ENCODE measurements around the gene ZNF763. TPM values are rescaled to one million over a fixed set of nuclear protein-coding genes. Genes with fewer than 3 reads are reported as not detected.

ZNF763 gene
- total RNA-seq, 1 donor from 2014 or later, result not detected

DNA sequence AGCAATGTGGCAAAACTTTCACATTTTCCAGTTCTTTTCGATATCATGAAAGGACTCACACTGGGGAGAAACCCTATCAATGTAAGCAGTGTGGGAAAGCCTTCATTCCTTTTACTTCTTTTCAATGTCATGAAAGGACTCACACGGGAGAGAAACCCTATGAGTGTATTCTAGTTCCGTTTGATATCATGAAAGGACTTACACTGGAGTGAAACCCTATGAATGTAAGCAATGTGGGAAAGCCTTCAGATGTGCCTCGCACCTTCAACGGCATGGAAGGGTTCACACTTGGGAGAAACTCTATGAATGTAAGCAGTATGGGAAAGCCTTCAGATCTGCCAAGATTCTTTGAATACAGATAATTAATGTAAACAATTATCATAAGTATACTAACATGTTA lies 14.5 kb upstream of the ZNF763 start:
- no peak for DNase-seq (ENCODE audit: low read depth)
- peaks cover 66% of the 10 kb centered on the region for H3K9me3 ChIP-seq (ENCODE audit: insufficient read depth, low read depth, low read length)
- H3K79me2 ChIP-seq (ENCODE audit: insufficient read depth, low read length), result peaks cover 5% of the 10 kb centered on the region
- H3K36me3 ChIP-seq (ENCODE audit: insufficient read depth, low read length), result peaks cover 17% of the 10 kb centered on the region
- no peak for FAIRE-seq
- H3K27me3 ChIP-seq (ENCODE audit: insufficient read depth, low read length), result no peaks in the 10 kb centered on the region
- TF ChIP-seq CTCF (IDR thresholded peaks at IDR 0.05; ENCODE audit: insufficient read depth, low read depth, low read length), result no peak
- TF ChIP-seq EZH2 (IDR thresholded peaks at IDR 0.05; ENCODE audit: insufficient read depth, low read length), result no peak
- H3K4me3 ChIP-seq (ENCODE audit: insufficient read depth, low read depth, low read length), result peak overlapping the region; percentile 9
- H3K4me1 ChIP-seq (ENCODE audit: insufficient read depth, low read length), result no peaks in the 10 kb centered on the region
- no peak overlapping the region for H3K4me2 ChIP-seq (ENCODE audit: low read length)
- Mint-ChIP-seq H3K27ac (ENCODE audit: unreplicated experiment) (no peak overlapping the region), H3K4me3 (ENCODE audit: unreplicated experiment) (no peak overlapping the region), H3K9me3 (ENCODE audit: unreplicated experiment) (peaks cover 36% of the 10 kb centered on the region), H3K4me1 (ENCODE audit: low read depth, unreplicated experiment) (no peaks in the 10 kb centered on the region), H3K27me3 (ENCODE audit: low read depth, unreplicated experiment) (no peaks in the 10 kb centered on the region), H3K36me3 (ENCODE audit: low read depth, unreplicated experiment) (no peaks in the 10 kb centered on the region)
- H4K20me1 ChIP-seq (ENCODE audit: insufficient read depth, low read length), result no peaks in the 10 kb centered on the region
- no peak overlapping the region for H3K27ac ChIP-seq (ENCODE audit: low read depth, low read length)
- no peak overlapping the region for H3K9ac ChIP-seq (ENCODE audit: low read length)
- no peak overlapping the region for H2AFZ ChIP-seq (ENCODE audit: low read depth, low read length)

DNA sequence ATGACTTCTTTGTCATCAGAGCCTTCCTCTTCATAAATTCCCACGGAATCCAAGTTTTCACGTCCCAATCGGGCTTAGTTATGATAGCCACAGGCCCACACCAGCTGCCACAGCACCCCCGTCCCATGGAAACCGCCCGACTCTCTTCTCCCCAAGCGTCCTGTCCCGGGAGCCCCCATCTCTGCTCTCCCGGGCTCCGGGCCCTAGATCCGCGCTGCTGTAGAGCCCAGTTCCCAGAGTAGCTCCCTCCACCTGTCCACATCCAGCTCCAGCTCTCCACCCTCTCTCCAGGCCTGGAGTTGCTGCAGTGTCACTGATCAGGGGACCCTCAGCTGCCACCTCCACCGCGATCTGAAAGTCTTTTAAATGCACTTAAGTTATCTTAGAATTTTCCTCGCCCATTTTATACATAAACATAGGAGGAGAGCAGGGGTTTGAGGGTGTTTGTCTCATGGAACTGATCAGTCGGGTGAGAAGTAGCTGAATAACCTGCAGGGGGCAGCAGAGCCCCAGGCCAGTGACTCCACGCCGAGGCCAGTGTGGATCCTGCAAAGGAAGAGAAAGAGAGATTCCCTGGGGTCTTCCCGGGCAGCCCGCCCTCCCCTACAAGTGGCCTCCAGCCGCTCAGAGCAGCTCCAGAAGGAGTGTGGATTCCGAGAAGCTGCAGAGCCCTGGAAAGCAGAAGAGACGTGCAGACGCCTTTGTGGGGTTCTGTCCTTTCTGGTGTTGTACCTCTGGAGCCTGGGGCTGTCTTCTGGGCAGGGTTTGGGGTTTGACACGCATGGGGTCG lies 1.1 kb upstream of the ZNF763 start:
- Histone ChIP-seq H3K4me1 (ENCODE audit: insufficient read depth, low read length) (no peaks in the 10 kb centered on the region), H3K36me3 (ENCODE audit: insufficient read depth, low read length) (no peaks in the 10 kb centered on the region), H4K20me1 (ENCODE audit: insufficient read depth, low read length) (no peaks in the 10 kb centered on the region), H3K9me3 (ENCODE audit: insufficient read depth, low read depth, low read length) (no peaks in the 10 kb centered on the region), H3K27ac (ENCODE audit: low read depth, low read length) (no peak overlapping the region), H2AFZ (ENCODE audit: low read depth, low read length) (peak overlapping the region; percentile 89), H3K27me3 (ENCODE audit: insufficient read depth, low read length) (no peaks in the 10 kb centered on the region), H3K4me2 (ENCODE audit: low read length) (no peak overlapping the region), H3K9ac (ENCODE audit: low read length) (no peak overlapping the region), H3K79me2 (ENCODE audit: insufficient read depth, low read length) (no peaks in the 10 kb centered on the region), H3K4me3 (ENCODE audit: insufficient read depth, low read depth, low read length) (no peak overlapping the region)
- H3K27me3 Mint-ChIP-seq (ENCODE audit: low read depth, unreplicated experiment), result no peaks in the 10 kb centered on the region
- TF ChIP-seq EZH2 (IDR thresholded peaks at IDR 0.05; ENCODE audit: insufficient read depth, low read length) (no peak), CTCF (IDR thresholded peaks at IDR 0.05; ENCODE audit: insufficient read depth, low read depth, low read length) (peak; percentile 27)
- no peak for FAIRE-seq
- H3K4me1 Mint-ChIP-seq (ENCODE audit: low read depth, unreplicated experiment), result no peaks in the 10 kb centered on the region
- DNase-seq (ENCODE audit: low read depth), result no peak
- peaks cover 22% of the 10 kb centered on the region for H3K9me3 Mint-ChIP-seq (ENCODE audit: unreplicated experiment)
- no peak overlapping the region for H3K4me3 Mint-ChIP-seq (ENCODE audit: unreplicated experiment)
- H3K27ac Mint-ChIP-seq (ENCODE audit: unreplicated experiment), result no peak overlapping the region
- no peaks in the 10 kb centered on the region for H3K36me3 Mint-ChIP-seq (ENCODE audit: low read depth, unreplicated experiment)

DNA sequence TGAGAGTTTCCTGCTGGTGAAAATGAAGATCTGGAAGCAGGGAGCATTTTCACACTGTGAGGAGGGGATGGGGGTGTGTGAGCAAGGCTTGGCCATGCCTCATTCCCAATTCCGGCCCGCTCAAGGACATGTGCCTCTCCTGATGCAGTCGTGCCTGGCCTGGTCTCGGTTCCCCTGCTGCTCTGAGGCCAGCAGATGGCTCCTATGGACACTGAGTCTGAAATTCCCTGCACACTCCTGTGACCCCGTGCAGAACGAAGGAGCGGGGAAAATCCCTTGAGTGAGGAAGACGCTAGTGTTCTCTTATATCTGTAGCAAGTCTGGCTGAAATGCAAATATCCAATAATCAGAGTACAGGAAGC lies 363 bp upstream of the ZNF763 start:
- H3K9me3 Mint-ChIP-seq (ENCODE audit: unreplicated experiment), result peaks cover 22% of the 10 kb centered on the region
- H3K27me3 Mint-ChIP-seq (ENCODE audit: low read depth, unreplicated experiment), result no peaks in the 10 kb centered on the region
- Histone ChIP-seq H3K4me3 (ENCODE audit: insufficient read depth, low read depth, low read length) (peak overlapping the region; percentile 63), H3K9ac (ENCODE audit: low read length) (no peak overlapping the region), H3K79me2 (ENCODE audit: insufficient read depth, low read length) (no peaks in the 10 kb centered on the region), H3K36me3 (ENCODE audit: insufficient read depth, low read length) (no peaks in the 10 kb centered on the region), H3K4me1 (ENCODE audit: insufficient read depth, low read length) (no peaks in the 10 kb centered on the region), H4K20me1 (ENCODE audit: insufficient read depth, low read length) (no peaks in the 10 kb centered on the region), H3K9me3 (ENCODE audit: insufficient read depth, low read depth, low read length) (no peaks in the 10 kb centered on the region), H3K27me3 (ENCODE audit: insufficient read depth, low read length) (no peaks in the 10 kb centered on the region), H3K4me2 (ENCODE audit: low read length) (peak overlapping the region; percentile 88), H3K27ac (ENCODE audit: low read depth, low read length) (no peak overlapping the region), H2AFZ (ENCODE audit: low read depth, low read length) (peak overlapping the region; percentile 89)
- H3K36me3 Mint-ChIP-seq (ENCODE audit: low read depth, unreplicated experiment), result no peaks in the 10 kb centered on the region
- TF ChIP-seq EZH2 (IDR thresholded peaks at IDR 0.05; ENCODE audit: insufficient read depth, low read length), result no peak
- TF ChIP-seq CTCF (IDR thresholded peaks at IDR 0.05; ENCODE audit: insufficient read depth, low read depth, low read length), result no peak
- FAIRE-seq (no peak), DNase-seq (ENCODE audit: low read depth) (no peak)
- H3K4me3 Mint-ChIP-seq (ENCODE audit: unreplicated experiment), result no peak overlapping the region
- no peak overlapping the region for H3K27ac Mint-ChIP-seq (ENCODE audit: unreplicated experiment)
- no peaks in the 10 kb centered on the region for H3K4me1 Mint-ChIP-seq (ENCODE audit: low read depth, unreplicated experiment)
